ENCODE measurements around the gene DHPS. TPM values are rescaled to one million over a fixed set of nuclear protein-coding genes. Genes with fewer than 3 reads are reported as not detected.
A peak's percentile ranks its signal among the peaks of the same experiment; 100 is the strongest.

Gene DHPS
- total and polyA plus RNA-seq, 9 donors: 55.2 to 73.4 (median 63.4) TPM

DNA sequence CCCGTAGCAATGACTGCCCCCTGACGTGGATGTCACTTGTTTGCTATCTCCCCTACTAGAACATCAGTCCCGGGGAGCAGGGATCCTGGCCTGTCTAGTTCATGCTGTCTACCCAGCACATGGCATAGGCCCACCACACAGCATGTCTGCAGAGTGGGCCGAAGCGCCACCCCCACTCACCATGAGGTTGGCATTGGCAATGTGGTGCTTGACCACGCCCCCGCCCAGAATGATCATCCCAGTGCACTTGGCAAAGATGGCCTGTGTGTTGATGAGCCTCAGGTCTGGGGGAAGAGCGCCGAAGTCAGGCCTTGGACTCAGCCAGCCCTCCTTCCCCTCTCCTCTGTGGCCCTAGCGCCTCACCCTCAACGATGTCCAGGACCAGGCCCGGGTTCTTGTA lies 4.8 kb downstream of the DHPS start:
- no peak for DNase-seq

DNA sequence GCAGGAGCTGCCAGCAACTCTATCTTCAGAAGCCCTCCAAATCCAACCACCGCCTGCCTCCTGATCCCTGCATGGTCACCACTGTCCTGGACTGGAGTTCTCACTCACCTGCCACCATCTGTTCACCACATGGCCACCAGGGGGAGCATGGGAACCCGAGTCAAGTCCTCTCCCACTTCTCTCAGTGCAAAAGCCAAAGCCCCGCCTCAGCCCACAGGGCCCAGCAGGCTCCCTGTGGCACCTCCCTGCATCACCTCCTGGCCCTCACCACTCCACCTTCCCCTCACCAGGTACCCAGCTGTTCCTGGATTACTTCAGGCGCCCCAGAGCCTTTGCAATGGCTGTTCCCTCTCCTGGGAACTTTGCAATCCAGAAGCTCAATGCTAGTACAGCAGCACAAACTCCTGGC lies 5.3 kb downstream of the DHPS start:
- DNase-seq: peak; percentile 79
- WGBS (ENCODE audit: insufficient coverage): 10% methylated on average over 3 of the region's 4 CpGs

More for the DNA sequence above, 4.8 kb downstream of the DHPS start:
- no peaks in the 10 kb centered on the region for H3K9me3 ChIP-seq (replicated peaks; ENCODE audit: control insufficient read depth, low read depth, low read length)
- no peak overlapping the region for H3K4me3 ChIP-seq (ENCODE audit: low read length)
- peaks cover 2% of the 10 kb centered on the region for H3K4me1 ChIP-seq (ENCODE audit: control insufficient read depth, insufficient read depth, low read length)
- H3K36me3 ChIP-seq (ENCODE audit: control insufficient read depth, insufficient read depth, low read length): peaks cover 71% of the 10 kb centered on the region
- H3K27me3 ChIP-seq (ENCODE audit: control insufficient read depth, insufficient read depth, low read length): no peaks in the 10 kb centered on the region
- 78% methylated on average over 4 of the region's 12 CpGs for WGBS (ENCODE audit: insufficient coverage)
- H3K27ac ChIP-seq (ENCODE audit: low read length): no peak overlapping the region

DNA sequence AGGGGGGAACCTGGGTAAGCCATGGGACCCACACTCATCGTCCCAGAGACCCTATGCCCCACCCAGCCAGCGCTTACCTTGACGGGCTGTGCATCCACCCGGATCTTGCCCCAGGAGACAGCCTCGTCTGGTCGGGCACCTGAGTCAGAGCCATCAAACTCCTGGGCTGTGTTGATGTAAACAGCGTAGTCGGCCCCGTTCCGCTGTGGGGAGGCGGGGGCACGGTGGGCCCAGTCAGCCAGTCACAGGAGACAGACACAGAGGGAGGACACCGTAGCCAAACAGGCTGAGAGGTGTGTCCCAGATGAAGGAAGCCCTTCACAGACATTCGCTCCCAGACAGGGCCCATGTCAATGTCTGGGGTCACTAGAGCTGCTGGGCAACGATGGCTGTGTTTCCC lies 5.7 kb downstream of the DHPS start:
- no peaks in the 10 kb centered on the region for H3K27me3 ChIP-seq (ENCODE audit: control insufficient read depth, insufficient read depth, low read length)
- H3K27ac ChIP-seq (ENCODE audit: low read length): no peak overlapping the region
- peaks cover 72% of the 10 kb centered on the region for H3K36me3 ChIP-seq (ENCODE audit: control insufficient read depth, insufficient read depth, low read length)
- WGBS (ENCODE audit: insufficient coverage): 89% methylated on average over 14 of the region's 15 CpGs
- no peak for DNase-seq
- H3K9me3 ChIP-seq (replicated peaks; ENCODE audit: control insufficient read depth, low read depth, low read length): no peaks in the 10 kb centered on the region
- no peak overlapping the region for H3K4me3 ChIP-seq (ENCODE audit: low read length)
- H3K4me1 ChIP-seq (ENCODE audit: control insufficient read depth, insufficient read depth, low read length): peaks cover 2% of the 10 kb centered on the region

More for the DNA sequence above, 5.3 kb downstream of the DHPS start:
- peaks cover 2% of the 10 kb centered on the region for H3K4me1 ChIP-seq (ENCODE audit: control insufficient read depth, insufficient read depth, low read length)
- H3K27me3 ChIP-seq (ENCODE audit: control insufficient read depth, insufficient read depth, low read length): no peaks in the 10 kb centered on the region
- no peaks in the 10 kb centered on the region for H3K9me3 ChIP-seq (replicated peaks; ENCODE audit: control insufficient read depth, low read depth, low read length)
- H3K27ac ChIP-seq (ENCODE audit: low read length): no peak overlapping the region
- peaks cover 72% of the 10 kb centered on the region for H3K36me3 ChIP-seq (ENCODE audit: control insufficient read depth, insufficient read depth, low read length)
- H3K4me3 ChIP-seq (ENCODE audit: low read length): no peak overlapping the region

DNA sequence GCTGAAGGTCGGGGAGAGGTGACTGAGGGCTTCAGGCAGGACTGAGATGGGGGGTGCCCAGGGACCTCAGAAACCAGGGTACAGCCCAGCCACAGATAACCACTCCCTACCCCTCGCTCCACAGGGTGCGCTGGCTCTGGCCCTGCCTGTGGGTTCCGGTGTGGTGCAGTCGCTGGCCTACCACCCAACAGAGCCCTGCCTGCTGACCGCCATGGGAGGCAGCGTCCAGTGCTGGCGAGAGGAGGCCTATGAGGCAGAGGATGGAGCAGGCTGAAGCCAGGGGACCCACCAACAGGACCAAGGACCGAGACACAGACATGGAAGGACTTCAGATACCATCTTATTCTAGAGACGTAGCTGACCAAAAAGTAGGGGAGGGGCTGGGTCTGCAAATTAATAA lies 6.3 kb downstream of the DHPS start:
- no peaks in the 10 kb centered on the region for H3K9me3 ChIP-seq (replicated peaks; ENCODE audit: control insufficient read depth, low read depth, low read length)
- WGBS (ENCODE audit: insufficient coverage): 93% methylated on average over 7 of the region's 10 CpGs
- DNase-seq: no peak
- no peak overlapping the region for H3K27ac ChIP-seq (ENCODE audit: low read length)
- H3K4me1 ChIP-seq (ENCODE audit: control insufficient read depth, insufficient read depth, low read length): peaks cover 6% of the 10 kb centered on the region
- H3K4me3 ChIP-seq (ENCODE audit: low read length): no peak overlapping the region
- H3K36me3 ChIP-seq (ENCODE audit: control insufficient read depth, insufficient read depth, low read length): peaks cover 72% of the 10 kb centered on the region
- H3K27me3 ChIP-seq (ENCODE audit: control insufficient read depth, insufficient read depth, low read length): no peaks in the 10 kb centered on the region

DNA sequence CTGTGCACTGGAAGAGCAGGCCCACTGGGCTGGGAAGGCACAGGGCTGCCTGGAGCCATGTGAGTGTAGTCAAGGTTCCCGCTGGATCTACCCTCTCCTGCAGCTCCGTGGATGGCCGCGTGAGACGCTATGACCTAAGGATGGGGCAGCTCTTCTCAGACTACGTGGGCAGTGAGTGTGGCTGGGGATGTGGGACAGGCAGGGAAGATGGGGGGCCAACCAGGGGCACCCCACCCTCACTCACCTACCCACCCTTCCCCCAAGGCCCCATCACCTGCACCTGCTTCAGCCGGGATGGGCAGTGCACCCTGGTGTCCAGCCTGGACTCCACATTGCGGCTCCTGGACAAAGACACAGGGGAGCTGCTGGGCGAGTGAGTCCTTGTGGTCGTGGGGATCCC lies 8.9 kb downstream of the DHPS start:
- no peak for DNase-seq
- WGBS (ENCODE audit: insufficient coverage): 83% methylated on average over 4 of the region's 10 CpGs
- Histone ChIP-seq H3K4me1 (ENCODE audit: control insufficient read depth, insufficient read depth, low read length) (peaks cover 19% of the 10 kb centered on the region), H3K27me3 (ENCODE audit: control insufficient read depth, insufficient read depth, low read length) (no peaks in the 10 kb centered on the region), H3K36me3 (ENCODE audit: control insufficient read depth, insufficient read depth, low read length) (peaks cover 57% of the 10 kb centered on the region), H3K27ac (ENCODE audit: low read length) (no peak overlapping the region), H3K9me3 (replicated peaks; ENCODE audit: control insufficient read depth, low read depth, low read length) (no peaks in the 10 kb centered on the region), H3K4me3 (ENCODE audit: low read length) (no peak overlapping the region)

DNA sequence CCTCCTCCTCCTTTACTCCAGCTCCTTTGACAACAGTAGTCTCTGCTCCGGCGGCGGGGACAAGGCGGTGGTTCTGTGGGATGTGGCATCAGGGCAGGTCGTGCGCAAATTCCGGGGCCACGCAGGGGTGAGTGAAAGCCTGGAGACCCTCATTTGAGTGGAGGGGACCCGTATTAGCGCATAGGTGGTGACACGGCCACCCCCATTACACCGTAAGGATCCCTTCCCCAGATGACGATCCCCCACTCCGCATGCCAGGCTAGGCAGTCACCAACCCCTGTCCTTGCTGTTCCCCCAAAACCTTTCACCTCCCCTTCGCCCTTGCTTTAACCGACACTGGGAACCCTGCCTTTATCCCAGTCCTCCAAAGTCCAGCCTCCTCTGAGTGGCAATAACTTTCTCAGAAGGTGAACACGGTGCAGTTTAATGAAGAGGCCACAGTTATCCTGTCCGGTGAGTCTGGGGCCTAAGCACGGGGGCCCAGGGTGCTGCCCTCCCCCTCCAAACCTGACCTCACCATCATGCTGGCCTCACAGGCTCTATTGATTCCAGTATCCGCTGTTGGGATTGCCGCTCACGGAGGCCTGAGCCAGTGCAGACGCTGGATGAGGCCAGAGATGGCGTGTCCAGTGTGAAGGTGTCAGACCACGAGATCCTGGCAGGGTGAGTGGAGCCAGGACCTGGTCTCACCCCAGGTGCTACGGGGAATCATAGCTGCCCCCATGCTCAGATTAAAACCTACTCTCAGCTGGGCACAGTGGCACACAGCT lies 11.3 kb downstream of the DHPS start:
- H3K27ac ChIP-seq (ENCODE audit: low read length): peak overlapping the region; percentile 96
- H3K9me3 ChIP-seq (replicated peaks; ENCODE audit: control insufficient read depth, low read depth, low read length): no peaks in the 10 kb centered on the region
- peaks cover 38% of the 10 kb centered on the region for H3K36me3 ChIP-seq (ENCODE audit: control insufficient read depth, insufficient read depth, low read length)
- H3K4me1 ChIP-seq (ENCODE audit: control insufficient read depth, insufficient read depth, low read length): peaks cover 34% of the 10 kb centered on the region
- DNase-seq: no peak
- 56% methylated on average over 18 of the region's 26 CpGs for WGBS (ENCODE audit: insufficient coverage)
- H3K4me3 ChIP-seq (ENCODE audit: low read length): peak overlapping the region; percentile 90
- H3K27me3 ChIP-seq (ENCODE audit: control insufficient read depth, insufficient read depth, low read length): no peaks in the 10 kb centered on the region

DNA sequence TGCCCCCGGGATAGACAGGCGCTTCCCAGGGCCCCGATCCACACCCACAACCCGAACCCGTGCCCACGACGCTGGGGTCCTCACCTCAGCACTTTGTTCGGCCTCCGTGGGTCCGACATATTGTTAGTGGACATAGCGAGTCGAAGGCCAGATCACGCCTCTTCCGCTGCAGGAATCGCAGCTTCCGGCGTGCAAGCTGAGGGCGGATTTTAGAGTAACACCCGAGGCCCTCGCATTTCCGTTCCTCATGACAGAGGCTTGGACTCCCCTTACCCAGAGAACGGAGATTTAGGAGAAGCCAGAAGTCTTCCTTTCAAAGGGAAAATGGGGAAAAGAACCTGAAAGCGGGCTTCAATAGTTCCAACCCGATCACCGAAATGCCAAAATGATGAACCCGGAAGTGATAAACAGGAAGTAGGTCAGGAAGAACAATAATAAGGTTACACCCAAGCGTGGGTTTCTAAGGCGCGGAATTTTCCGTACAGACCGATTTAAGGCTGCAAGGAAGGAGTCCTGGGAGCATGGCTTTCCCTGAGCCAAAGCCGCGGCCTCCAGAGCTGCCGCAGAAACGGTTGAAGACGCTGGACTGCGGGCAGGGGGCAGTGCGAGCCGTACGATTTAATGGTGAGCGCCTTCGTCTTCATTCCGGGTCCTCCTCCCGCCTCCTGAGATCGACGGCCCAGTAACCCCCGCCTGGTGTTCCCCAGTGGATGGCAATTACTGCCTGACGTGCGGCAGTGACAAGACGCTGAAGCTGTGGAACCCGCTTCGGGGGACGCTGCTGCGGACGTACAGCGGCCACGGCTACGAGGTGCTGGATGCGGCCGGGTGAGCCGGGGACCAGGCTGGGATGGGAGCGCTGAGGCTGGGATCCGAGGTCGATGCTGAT lies 12.2 kb downstream of the DHPS start:
- under 1% methylated on average over 52 of the region's 64 CpGs for WGBS (ENCODE audit: insufficient coverage)
- H3K27ac ChIP-seq (ENCODE audit: low read length): peak overlapping the region; percentile 96
- H3K27me3 ChIP-seq (ENCODE audit: control insufficient read depth, insufficient read depth, low read length): no peaks in the 10 kb centered on the region
- no peaks in the 10 kb centered on the region for H3K9me3 ChIP-seq (replicated peaks; ENCODE audit: control insufficient read depth, low read depth, low read length)
- DNase-seq: peak; percentile 94
- peaks cover 34% of the 10 kb centered on the region for H3K4me1 ChIP-seq (ENCODE audit: control insufficient read depth, insufficient read depth, low read length)
- H3K4me3 ChIP-seq (ENCODE audit: low read length): peak overlapping the region; percentile 90
- peaks cover 41% of the 10 kb centered on the region for H3K36me3 ChIP-seq (ENCODE audit: control insufficient read depth, insufficient read depth, low read length)

DNA sequence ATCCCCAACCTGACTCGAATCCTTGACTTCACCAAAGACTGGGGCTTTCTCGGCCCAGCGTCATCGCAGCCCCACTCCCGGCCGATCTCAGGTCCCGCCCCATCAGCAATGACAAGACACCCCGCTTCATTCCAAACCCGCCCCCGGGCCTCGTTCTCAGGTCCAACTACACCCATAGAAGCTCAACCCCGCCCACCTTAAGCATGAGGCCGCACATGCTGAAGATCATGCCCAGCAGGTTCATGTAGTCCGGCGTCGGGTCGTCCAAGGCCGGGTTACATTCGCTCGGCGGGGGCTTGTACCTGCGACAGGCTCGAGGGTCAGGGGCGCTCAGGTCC lies 12.8 kb downstream of the DHPS start:
- Histone ChIP-seq H3K36me3 (ENCODE audit: control insufficient read depth, insufficient read depth, low read length) (peaks cover 39% of the 10 kb centered on the region), H3K27me3 (ENCODE audit: control insufficient read depth, insufficient read depth, low read length) (no peaks in the 10 kb centered on the region), H3K4me3 (ENCODE audit: low read length) (peak overlapping the region; percentile 90), H3K27ac (ENCODE audit: low read length) (peak overlapping the region; percentile 96), H3K4me1 (ENCODE audit: control insufficient read depth, insufficient read depth, low read length) (peaks cover 34% of the 10 kb centered on the region), H3K9me3 (replicated peaks; ENCODE audit: control insufficient read depth, low read depth, low read length) (no peaks in the 10 kb centered on the region)
- 0% methylated on average over 23 of the region's 24 CpGs for WGBS (ENCODE audit: insufficient coverage)
- peak; percentile 82 for DNase-seq

DNA sequence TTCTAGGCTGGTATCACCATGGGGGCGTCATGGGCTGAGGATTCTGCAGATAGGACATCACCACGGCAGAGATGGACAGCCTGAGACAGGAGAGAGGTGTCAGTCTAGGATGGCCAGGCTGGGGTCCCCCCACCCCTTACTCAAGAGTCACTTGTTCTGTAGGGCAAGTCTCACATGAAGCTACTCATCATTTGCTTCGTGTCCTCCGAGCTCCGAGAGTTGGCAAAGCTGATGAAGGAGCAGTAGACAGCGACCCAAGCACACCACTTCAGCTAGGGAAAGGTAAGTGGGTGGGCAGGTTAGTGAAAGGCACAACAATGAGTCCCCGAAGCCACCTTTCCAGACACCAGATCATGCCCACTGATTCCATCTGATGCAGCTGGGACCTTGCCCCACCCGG lies 13.3 kb downstream of the DHPS start:
- no peak for DNase-seq
- Histone ChIP-seq H3K27ac (ENCODE audit: low read length) (peak overlapping the region; percentile 96), H3K9me3 (replicated peaks; ENCODE audit: control insufficient read depth, low read depth, low read length) (no peaks in the 10 kb centered on the region), H3K27me3 (ENCODE audit: control insufficient read depth, insufficient read depth, low read length) (no peaks in the 10 kb centered on the region), H3K36me3 (ENCODE audit: control insufficient read depth, insufficient read depth, low read length) (peaks cover 39% of the 10 kb centered on the region), H3K4me3 (ENCODE audit: low read length) (peak overlapping the region; percentile 90), H3K4me1 (ENCODE audit: control insufficient read depth, insufficient read depth, low read length) (peaks cover 34% of the 10 kb centered on the region)
- 68% methylated on average over 4 of the region's 8 CpGs for WGBS (ENCODE audit: insufficient coverage)

DNA sequence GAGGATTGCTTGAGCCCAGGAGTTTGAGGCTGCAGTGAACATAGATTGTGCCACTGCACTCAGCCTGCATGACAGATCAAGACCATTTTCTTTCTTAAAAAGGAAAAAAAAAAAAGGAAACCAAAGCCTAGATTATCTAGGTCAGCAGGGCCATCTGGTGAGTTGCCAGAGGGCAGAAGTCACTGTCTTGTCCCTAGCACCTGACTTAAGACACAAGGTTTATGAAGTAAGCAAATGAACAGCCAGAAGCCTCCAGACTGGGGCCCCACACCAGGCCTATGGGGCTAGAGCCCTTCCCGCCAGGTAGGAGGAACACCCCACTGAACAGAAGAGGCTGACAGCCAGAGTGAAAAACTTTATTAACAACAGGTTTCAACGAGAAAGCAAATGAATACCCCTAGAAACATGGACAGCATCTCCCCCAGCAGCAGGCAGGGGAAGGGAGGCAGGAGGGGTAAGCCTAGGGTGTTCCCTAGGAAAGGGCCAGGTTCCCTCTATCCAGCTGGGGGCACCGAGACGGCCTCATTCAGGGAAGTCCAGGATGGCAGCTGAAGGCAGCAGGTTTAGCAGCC lies 13.9 kb downstream of the DHPS start:
- 40% methylated on average over 1 of the region's 4 CpGs for WGBS (ENCODE audit: insufficient coverage)
- H3K27me3 ChIP-seq (ENCODE audit: control insufficient read depth, insufficient read depth, low read length): no peaks in the 10 kb centered on the region
- H3K36me3 ChIP-seq (ENCODE audit: control insufficient read depth, insufficient read depth, low read length): peaks cover 39% of the 10 kb centered on the region
- H3K4me3 ChIP-seq (ENCODE audit: low read length): no peak overlapping the region
- no peak overlapping the region for H3K27ac ChIP-seq (ENCODE audit: low read length)
- no peak for DNase-seq
- H3K9me3 ChIP-seq (replicated peaks; ENCODE audit: control insufficient read depth, low read depth, low read length): no peaks in the 10 kb centered on the region
- H3K4me1 ChIP-seq (ENCODE audit: control insufficient read depth, insufficient read depth, low read length): peaks cover 34% of the 10 kb centered on the region

Data from muscle of leg (tissue), 11 donors.